ENCODE measurements around the gene RAB27A.

Gene RAB27A

DNA sequence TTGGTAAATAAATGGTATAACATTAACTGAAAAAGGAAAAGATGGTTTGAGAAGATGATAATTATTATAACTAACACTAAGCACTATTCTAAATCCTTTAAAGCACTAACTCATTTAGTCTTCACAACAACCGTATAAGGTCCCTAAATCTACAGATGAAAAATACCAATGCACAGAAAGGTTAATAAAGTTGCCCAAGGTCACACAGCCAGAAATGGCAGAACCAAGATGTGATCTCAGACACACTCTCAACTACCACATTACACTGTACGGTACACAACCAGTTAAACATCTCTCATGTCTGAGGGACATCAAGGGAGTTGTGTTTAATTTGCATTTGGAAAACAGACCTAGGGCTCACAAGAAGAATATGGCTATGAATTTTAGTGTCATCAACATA lies 23.1 kb downstream of the RAB27A start (continued):
- TF ChIP-seq INSM2 (tag by site-specific recombination; IDR thresholded peaks at IDR 0.05) (no peak), ZFP3 (tag by site-specific recombination; IDR thresholded peaks at IDR 0.05; ENCODE audit: low read depth) (no peak)

- H3K9me3 ChIP-seq (ENCODE audit: control insufficient read depth, insufficient read depth, low read depth, low read length), result no peaks in the 10 kb centered on the region
- no peaks in the 10 kb centered on the region for H3K36me3 ChIP-seq (ENCODE audit: control insufficient read depth in 2 of 2, insufficient read depth in 1 of 2, low read length in 2 of 2)
- TF ChIP-seq ZNF670 (tag by site-specific recombination; IDR thresholded peaks at IDR 0.05; ENCODE audit: low read depth) (no peak), ZNF654 (tag by site-specific recombination; IDR thresholded peaks at IDR 0.05; ENCODE audit: low read depth) (no peak), ZEB2 (tag by site-specific recombination; IDR thresholded peaks at IDR 0.05) (no peak), TCF7L2 (IDR thresholded peaks at IDR 0.05; ENCODE audit: borderline replicate concordance, low read depth, low read length) (no peak), ZNF404 (tag by site-specific recombination; IDR thresholded peaks at IDR 0.05) (no peak), KLF10 (tag by site-specific recombination; IDR thresholded peaks at IDR 0.05) (no peak), ZNF23 (tag by site-specific recombination; IDR thresholded peaks at IDR 0.05; ENCODE audit: borderline replicate concordance) (no peak), GFI1B (tag by site-specific recombination; IDR thresholded peaks at IDR 0.05) (no peak), MEIS1 (CRISPR knock-in tag; IDR thresholded peaks at IDR 0.05; ENCODE audit: borderline replicate concordance) (no peak), ZNF366 (tag by site-specific recombination; conservative IDR thresholded peaks at IDR 0.05) (no peak), ZNF202 (tag by site-specific recombination; IDR thresholded peaks at IDR 0.05; ENCODE audit: borderline replicate concordance) (no peak), ZNF600 (tag by site-specific recombination; IDR thresholded peaks at IDR 0.05) (no peak)
- H3K4me3 ChIP-seq (ENCODE audit: low read depth, low read length), result no peak overlapping the region
- ChIA-PET CTCF (no interaction called here), POLR2A (no interaction called here)
- no peaks in the 10 kb centered on the region for H3K4me1 ChIP-seq (ENCODE audit: control insufficient read depth, insufficient read depth, low read length)
- no peak overlapping the region for H3K27ac ChIP-seq (ENCODE audit: extremely low read depth, low read depth, low read length)
Measured at GRCh38 chr15:55260562-55261131, 29.0 kb downstream of the RAB27A start.

DNA sequence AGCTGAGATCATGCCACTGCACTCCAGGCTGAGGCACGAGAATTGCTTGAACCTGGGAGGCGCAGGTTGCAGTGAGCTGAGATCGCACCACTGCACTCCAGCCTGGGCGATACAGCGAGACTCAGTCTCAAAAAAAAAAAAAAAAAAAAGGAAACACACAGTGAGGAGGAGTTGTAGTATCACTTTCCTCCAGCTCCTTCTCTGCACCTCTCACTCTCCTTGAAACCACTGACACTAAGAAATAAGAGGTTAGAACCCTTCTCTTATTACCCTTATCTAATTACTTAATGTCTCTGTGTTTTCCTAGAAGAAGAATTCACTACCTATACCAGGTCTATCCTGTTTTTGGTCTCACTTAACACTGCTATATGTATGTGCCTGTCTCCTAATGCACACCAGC lies 31.7 kb downstream of the RAB27A start:
- ChIA-PET POLR2A (no interaction called here), CTCF (no interaction called here)
- no peaks in the 10 kb centered on the region for H3K4me1 ChIP-seq (ENCODE audit: control insufficient read depth, insufficient read depth, low read length)
- no peaks in the 10 kb centered on the region for H3K9me3 ChIP-seq (ENCODE audit: control insufficient read depth, insufficient read depth, low read depth, low read length)
- H3K4me3 ChIP-seq (ENCODE audit: low read depth, low read length), result no peak overlapping the region
- no peak overlapping the region for H3K27ac ChIP-seq (ENCODE audit: extremely low read depth, low read depth, low read length)
- H3K36me3 ChIP-seq (ENCODE audit: control insufficient read depth in 2 of 2, insufficient read depth in 1 of 2, low read length in 2 of 2), result no peaks in the 10 kb centered on the region
- TF ChIP-seq TCF7L2 (IDR thresholded peaks at IDR 0.05; ENCODE audit: borderline replicate concordance, low read depth, low read length) (no peak), ZNF707 (tag by site-specific recombination; IDR thresholded peaks at IDR 0.05) (no peak), ZNF561 (tag by site-specific recombination; IDR thresholded peaks at IDR 0.05; ENCODE audit: borderline replicate concordance) (no peak), FEZF1 (tag by site-specific recombination; IDR thresholded peaks at IDR 0.05) (no peak), ZNF292 (tag by site-specific recombination; IDR thresholded peaks at IDR 0.05; ENCODE audit: borderline replicate concordance, low read depth) (no peak), ZNF350 (tag by site-specific recombination; IDR thresholded peaks at IDR 0.05) (no peak)
- TF ChIP-seq, protein P1, sequence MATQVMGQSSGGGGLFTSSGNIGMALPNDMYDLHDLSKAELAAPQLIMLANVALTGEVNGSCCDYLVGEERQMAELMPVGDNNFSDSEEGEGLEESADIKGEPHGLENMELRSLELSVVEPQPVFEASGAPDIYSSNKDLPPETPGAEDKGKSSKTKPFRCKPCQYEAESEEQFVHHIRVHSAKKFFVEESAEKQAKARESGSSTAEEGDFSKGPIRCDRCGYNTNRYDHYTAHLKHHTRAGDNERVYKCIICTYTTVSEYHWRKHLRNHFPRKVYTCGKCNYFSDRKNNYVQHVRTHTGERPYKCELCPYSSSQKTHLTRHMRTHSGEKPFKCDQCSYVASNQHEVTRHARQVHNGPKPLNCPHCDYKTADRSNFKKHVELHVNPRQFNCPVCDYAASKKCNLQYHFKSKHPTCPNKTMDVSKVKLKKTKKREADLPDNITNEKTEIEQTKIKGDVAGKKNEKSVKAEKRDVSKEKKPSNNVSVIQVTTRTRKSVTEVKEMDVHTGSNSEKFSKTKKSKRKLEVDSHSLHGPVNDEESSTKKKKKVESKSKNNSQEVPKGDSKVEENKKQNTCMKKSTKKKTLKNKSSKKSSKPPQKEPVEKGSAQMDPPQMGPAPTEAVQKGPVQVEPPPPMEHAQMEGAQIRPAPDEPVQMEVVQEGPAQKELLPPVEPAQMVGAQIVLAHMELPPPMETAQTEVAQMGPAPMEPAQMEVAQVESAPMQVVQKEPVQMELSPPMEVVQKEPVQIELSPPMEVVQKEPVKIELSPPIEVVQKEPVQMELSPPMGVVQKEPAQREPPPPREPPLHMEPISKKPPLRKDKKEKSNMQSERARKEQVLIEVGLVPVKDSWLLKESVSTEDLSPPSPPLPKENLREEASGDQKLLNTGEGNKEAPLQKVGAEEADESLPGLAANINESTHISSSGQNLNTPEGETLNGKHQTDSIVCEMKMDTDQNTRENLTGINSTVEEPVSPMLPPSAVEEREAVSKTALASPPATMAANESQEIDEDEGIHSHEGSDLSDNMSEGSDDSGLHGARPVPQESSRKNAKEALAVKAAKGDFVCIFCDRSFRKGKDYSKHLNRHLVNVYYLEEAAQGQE (tag by site-specific recombination; IDR thresholded peaks at IDR 0.05), result no peak
